Gastrocnemius medialis (tissue), 4 donors: ENCODE results near the gene SERPINB1. TPM values are rescaled to one million over a fixed set of nuclear protein-coding genes. Genes with fewer than 3 reads are reported as not detected.
"Not testable (repeated sequence)": the region's sequence is repeated elsewhere in the genome, so short reads cannot be mapped to it uniquely, and the experiment has no call there.

Experiments used
- ATAC-seq, 2 donors: fragments of 150-250 bp; one replicate each; pipeline ENCODE4 v1.9.1; 2016
- DNase-seq, 2 donors: peaks; one replicate each; pipeline ENCODE4 v3.0.0-alpha.2; 2019
- H3K27ac ChIP-seq, 4 donors: fragments of 200-600 bp; sonication (generic); 1 replicate in 1 of 4; 2 replicates in 3 of 4; pipeline ENCODE4 v1.5.1; 2016 to 2018; ENCODE audit warnings: mild to moderate bottlenecking in 2 of 4, moderate library complexity in 1 of 4
- H3K27me3 ChIP-seq, 3 donors: fragments of 200-600 bp; sonication (generic) in 2 of 3; 1 replicate in 1 of 3; 2 replicates in 2 of 3; pipeline versions ENCODE4 v1.5.1 to v1.6.0; 2016 to 2019; ENCODE audit warnings: mild to moderate bottlenecking in 1 of 3, moderate library complexity in 1 of 3
- H3K36me3 ChIP-seq, 2 donors: fragments of 200-600 bp; sonication (generic) in 1 of 2; one replicate each; pipeline ENCODE4 v1.5.1; 2017 to 2018
- H3K4me1 ChIP-seq, 2 donors: fragments of 200-600 bp; sonication (generic) in 1 of 2; one replicate each; pipeline ENCODE4 v1.5.1; 2016 to 2017; ENCODE audit warnings: mild to moderate bottlenecking in 2 of 2
- H3K4me3 ChIP-seq, 4 donors: fragments of 200-600 bp; sonication (generic) in 3 of 4; 1 replicate in 1 of 4; 2 replicates in 3 of 4; pipeline ENCODE4 v1.5.1; 2016 to 2019; ENCODE audit warnings: mild to moderate bottlenecking in 2 of 4
- H3K9me3 ChIP-seq, 3 donors: fragments of 200-600 bp; sonication (generic) in 2 of 3; 1 replicate in 1 of 3; 2 replicates in 2 of 3; pipeline ENCODE4 v1.5.1; 2016 to 2019
- CTCF ChIP-seq, 5 experiments: fragments of 450-650 bp in 3 of 5; fragments of 200-600 bp in 2 of 5; sonication (generic) in 2 of 5; IDR thresholded peaks in 4 of 5; conservative IDR thresholded peaks in 1 of 5; 1 replicate in 4 of 5; 2 replicates in 1 of 5; pipeline ENCODE4 v1.5.1; 2016 to 2019; ENCODE audit warnings: antibody characterized with exemption in 5 of 5, mild to moderate bottlenecking in 3 of 5, moderate library complexity in 3 of 5
- POLR2A ChIP-seq, 2 donors: fragments of 450-650 bp; IDR thresholded peaks; one replicate each; pipeline ENCODE4 v1.6.1; 2017; ENCODE audit warnings: antibody characterized with exemption in 2 of 2, mild to moderate bottlenecking in 2 of 2, moderate library complexity in 2 of 2
- in situ Hi-C, 4 donors: fragments of 200-750 bp; cut with MboI; loops; one replicate each; pipeline versions ENCODE4 v1.15.0 to v1.8.0; 2017; ENCODE audit warnings: low sequenced_read_pairs in 4 of 4
- intact Hi-C: fragments of 100-400 bp; cut with DNase I; formaldehyde crosslinking; loops from one replicate; pipeline ENCODE4 v1.15.1; 2023; ENCODE audit warnings: low total_unique reads
- total RNA-seq, 4 donors: library from RNA; depleted of rRNA; stranded (reverse); fragments of >200 nt; gene quantifications; one replicate each; pipeline versions ENCODE4 v1.1.0 to v1.2.3, GENCODE V29; 2016

The SERPINB1 gene
- total RNA-seq, 4 donors from 2014 or later, result 14.0 to 29.9 (median 24.9) TPM

GRCh38 chr6:2883673-2884072 lies 42.0 kb upstream of the SERPINB1 start:
- intact Hi-C loops, result no loop called here
- TF ChIP-seq POLR2A (IDR thresholded peaks at IDR 0.05) (no peak), CTCF (IDR thresholded peaks at IDR 0.05 in 4 of 5, conservative IDR thresholded peaks at IDR 0.05 in 1 of 5) (no peak)
- Histone ChIP-seq H3K4me1 (no peaks in the 10 kb centered on the region), H3K27ac (no peak overlapping the region), H3K27me3 (no peaks in the 10 kb centered on the region), H3K36me3 (no peaks in the 10 kb centered on the region), H3K4me3 (no peak overlapping the region), H3K9me3 (no peaks in the 10 kb centered on the region)
- ATAC-seq (no peak), DNase-seq (no peak)
- in situ Hi-C loops, result no loop called here

- no peak overlapping the region for H3K4me3 ChIP-seq
- intact Hi-C loops (no loop called here), in situ Hi-C loops (no loop called here)
- H3K27me3 ChIP-seq, result no peaks in the 10 kb centered on the region
- H3K27ac ChIP-seq, result no peak overlapping the region
- ATAC-seq (no peak), DNase-seq (no peak)
- no peak for TF ChIP-seq CTCF (IDR thresholded peaks at IDR 0.05 in 4 of 5, conservative IDR thresholded peaks at IDR 0.05 in 1 of 5)
- TF ChIP-seq POLR2A (IDR thresholded peaks at IDR 0.05), result no peak
- no peaks in the 10 kb centered on the region for H3K36me3 ChIP-seq
- no peaks in the 10 kb centered on the region for H3K9me3 ChIP-seq
- no peaks in the 10 kb centered on the region for H3K4me1 ChIP-seq
These were observed 39.8 kb upstream of the SERPINB1 start for GRCh38 chr6:2881423-2881822.

- H3K36me3 ChIP-seq, H3K9me3 ChIP-seq, in situ Hi-C loops, H3K4me1 ChIP-seq, H3K27me3 ChIP-seq, ATAC-seq, DNase-seq, intact Hi-C loops, H3K4me3 ChIP-seq, H3K27ac ChIP-seq: not testable (repeated sequence)
These were observed 38.5 kb upstream of the SERPINB1 start for GRCh38 chr6:2880156-2880555.

- no peak overlapping the region for H3K4me3 ChIP-seq
- in situ Hi-C loops (no loop called here), intact Hi-C loops (no loop called here)
- no peaks in the 10 kb centered on the region for H3K36me3 ChIP-seq
- H3K4me1 ChIP-seq, result peaks cover 0 to 11% of the 10 kb centered on the region in 2 donors
- H3K27ac ChIP-seq, result peak overlapping the region in 3 of 4 donors; percentile 63 to 78 (median 66)
- peaks cover 0 to 11% (median 0%) of the 10 kb centered on the region in 3 donors for H3K27me3 ChIP-seq
- DNase-seq (no peak), ATAC-seq (no peak)
- TF ChIP-seq POLR2A (IDR thresholded peaks at IDR 0.05), result no peak
- TF ChIP-seq CTCF (IDR thresholded peaks at IDR 0.05 in 4 of 5, conservative IDR thresholded peaks at IDR 0.05 in 1 of 5), result no peak
- no peaks in the 10 kb centered on the region for H3K9me3 ChIP-seq
These were observed 36.3 kb upstream of the SERPINB1 start for GRCh38 chr6:2877960-2878359.

GRCh38 chr6:2877057-2877882 lies 35.6 kb upstream of the SERPINB1 start:
- DNase-seq (no peak), ATAC-seq (no peak)
- in situ Hi-C loops (no loop called here), intact Hi-C loops (no loop called here)
- Histone ChIP-seq H3K27me3 (peaks cover 0 to 11% (median 0%) of the 10 kb centered on the region in 3 donors), H3K9me3 (no peaks in the 10 kb centered on the region), H3K36me3 (no peaks in the 10 kb centered on the region), H3K27ac (peak overlapping the region; percentile 46 to 78 (median 64)), H3K4me3 (peak overlapping the region in 3 of 4 donors; percentile 7 to 61 (median 22)), H3K4me1 (peaks cover 0 to 11% of the 10 kb centered on the region in 2 donors)
- no peak for TF ChIP-seq CTCF (IDR thresholded peaks at IDR 0.05 in 4 of 5, conservative IDR thresholded peaks at IDR 0.05 in 1 of 5)
- TF ChIP-seq POLR2A (IDR thresholded peaks at IDR 0.05), result no peak
